SK-N-SH (cell line): Measurements from ENCODE around the gene GLI2. TPM values are rescaled to one million over a fixed set of nuclear protein-coding genes. Genes with fewer than 3 reads are reported as not detected.
A peak's percentile ranks its signal among the peaks of the same experiment; 100 is the strongest.

Experiments
- CTCF ChIA-PET: fragments of 300-600, 350-600 bp; formaldehyde crosslinking; extraction: SDS; loops from one replicate; lab custom pipeline; 2021; lab: Yijun Ruan, JAX
- POLR2A ChIA-PET: fragments of 350-600 bp; sonication (Branson Sonifier 250); formaldehyde crosslinking; extraction: SDS; loops from one replicate; lab custom pipeline; 2020; ENCODE audit warnings: antibody characterized with exemption, inconsistent platforms; lab: Yijun Ruan, JAX
- DNase-seq: peaks from one replicate; pipeline ENCODE4 v3.0.0; 2012
- H2AFZ ChIP-seq: fragments of 200-600 bp; sonication (generic); 2 replicates; pipeline ENCODE4 v1.8.1; 2016; ENCODE audit warnings: antibody characterized with exemption, mild to moderate bottlenecking, low read depth
- H3F3A ChIP-seq: fragments of 200-600 bp; sonication (generic); replicated peaks from 2 replicates; pipeline ENCODE3; 2016; ENCODE audit warnings: antibody characterized with exemption, mild to moderate bottlenecking; ENCODE audit not compliant: insufficient read depth
- H3K27ac ChIP-seq, 2 experiments: fragments of 200-500 bp in 1 of 2; fragments of 200-600 bp in 1 of 2; sonication (Bioruptor generic) in 1 of 2; sonication (generic), shearing (Covaris generic) in 1 of 2; 2 replicates each; pipeline versions ENCODE4 v1.5.1 to v1.6.1; 2014 to 2016; ENCODE audit warnings: low read depth in 2 of 2, inconsistent platforms in 1 of 2, low read length in 1 of 2, mild to moderate bottlenecking in 1 of 2, mixed read lengths in 1 of 2
- H3K27me3 ChIP-seq: fragments of 200-600 bp; sonication (generic), shearing (Covaris generic); 2 replicates; pipeline ENCODE4 v1.6.1; 2016; ENCODE audit warnings: mixed run types; ENCODE audit not compliant: insufficient read depth
- H3K36me3 ChIP-seq, 2 experiments: fragments of 200-500 bp in 1 of 2; fragments of 200-600 bp in 1 of 2; sonication (Bioruptor generic) in 1 of 2; sonication (generic) in 1 of 2; replicated peaks in 1 of 2; 2 replicates each; pipeline versions ENCODE3 to v1.5.1; 2014 to 2016; ENCODE audit warnings: low read length in 1 of 2, mild to moderate bottlenecking in 1 of 2; ENCODE audit not compliant: insufficient read depth in 2 of 2, control insufficient read depth in 1 of 2
- H3K4me1 ChIP-seq, 2 experiments: fragments of 200-500 bp in 1 of 2; fragments of 200-600 bp in 1 of 2; sonication (Bioruptor generic) in 1 of 2; sonication (generic), shearing (Covaris generic) in 1 of 2; 2 replicates each; pipeline versions ENCODE4 v1.5.1 to v1.6.1; 2014 to 2016; ENCODE audit warnings: low read depth in 1 of 2, low read length in 1 of 2, mixed run types in 1 of 2; ENCODE audit not compliant: insufficient read depth in 2 of 2, control insufficient read depth in 1 of 2
- H3K4me2 ChIP-seq: fragments of 200-600 bp; sonication (generic), shearing (Covaris generic); 2 replicates; pipeline ENCODE4 v1.6.1; 2017; ENCODE audit warnings: mixed run types
- H3K4me3 ChIP-seq, 2 experiments: fragments of 200-500 bp in 1 of 2; fragments of 200-600 bp in 1 of 2; sonication (Bioruptor generic) in 1 of 2; sonication (generic), shearing (Covaris generic) in 1 of 2; 2 replicates each; pipeline versions ENCODE4 v1.5.1 to v1.8.1; 2014 to 2016; ENCODE audit warnings: low read depth in 2 of 2, inconsistent platforms in 1 of 2, low read length in 1 of 2, mild to moderate bottlenecking in 1 of 2, mixed read lengths in 1 of 2, moderate library complexity in 1 of 2
- H3K79me2 ChIP-seq: fragments of 200-600 bp; sonication (generic); 2 replicates; pipeline ENCODE4 v1.8.1; 2017; ENCODE audit warnings: mild to moderate bottlenecking; ENCODE audit not compliant: insufficient read depth
- H3K9ac ChIP-seq: fragments of 200-600 bp; sonication (generic); 2 replicates; pipeline ENCODE4 v1.6.1; 2017; ENCODE audit warnings: mixed run types
- H3K9me2 ChIP-seq: fragments of 200-600 bp; sonication (generic); 2 replicates; pipeline ENCODE4 v1.6.1; 2017; ENCODE audit warnings: mixed run types
- H3K9me3 ChIP-seq: fragments of 200-600 bp; sonication (generic); 2 replicates; pipeline ENCODE4 v1.6.1; 2017; ENCODE audit warnings: mixed run types, mild to moderate bottlenecking, moderate library complexity
- H4K20me1 ChIP-seq: fragments of 200-600 bp; sonication (generic); 2 replicates; pipeline ENCODE4 v1.6.1; 2017; ENCODE audit warnings: mild to moderate bottlenecking, mixed run types; ENCODE audit not compliant: insufficient read depth
- CHD2 ChIP-seq: fragments of 150-350 bp; IDR thresholded peaks from 2 replicates; pipeline ENCODE4 v1.6.1; 2018; ENCODE audit warnings: low read length; ENCODE audit not compliant: partially characterized antibody
- CTCF ChIP-seq: fragments of 200-600 bp; sonication (generic); IDR thresholded peaks from 2 replicates; pipeline ENCODE4 v1.6.1; 2017; ENCODE audit warnings: antibody characterized with exemption, mild to moderate bottlenecking, moderate library complexity
- ELF1 ChIP-seq: IDR thresholded peaks from 2 replicates; pipeline ENCODE4 v1.4.0; 2012
- EZH2phosphoT487 ChIP-seq: fragments of 200-600 bp; sonication (generic); IDR thresholded peaks from 2 replicates; pipeline ENCODE4 v1.6.1; 2017; ENCODE audit warnings: low read depth, mixed run types, mild to moderate bottlenecking, antibody characterized with exemption, moderate library complexity, borderline replicate concordance
- FOXM1 ChIP-seq: IDR thresholded peaks from 2 replicates; pipeline ENCODE4 v1.4.0; 2012; ENCODE audit warnings: low read depth, mild to moderate bottlenecking
- GABPA ChIP-seq: IDR thresholded peaks from 2 replicates; pipeline ENCODE4 v1.4.0; 2012; ENCODE audit warnings: low read depth, mild to moderate bottlenecking
- GATA2 ChIP-seq: sonication (generic); formaldehyde crosslinking; IDR thresholded peaks from 2 replicates; pipeline ENCODE4 v1.5.0; 2020; ENCODE audit warnings: mild to moderate bottlenecking, missing genetic modification reagents
- JUND ChIP-seq: IDR thresholded peaks from 2 replicates; pipeline ENCODE4 v1.4.0; 2012
- MAX ChIP-seq: IDR thresholded peaks from 2 replicates; pipeline ENCODE4 v1.4.0; 2012; ENCODE audit warnings: low read depth
- MXI1 ChIP-seq: IDR thresholded peaks from 2 replicates; pipeline ENCODE4 v1.6.1; 2012; ENCODE audit warnings: mild to moderate bottlenecking, low read depth, low read length, improper control_type of control experiment
- NFIC ChIP-seq: IDR thresholded peaks from 2 replicates; pipeline ENCODE4 v1.4.0; 2012; ENCODE audit warnings: borderline replicate concordance
- NRF1 ChIP-seq: IDR thresholded peaks from 2 replicates; pipeline ENCODE4 v1.6.1; 2012; ENCODE audit warnings: low read depth, mild to moderate bottlenecking, low read length
- RFX5 ChIP-seq: IDR thresholded peaks from 2 replicates; pipeline ENCODE4 v1.6.1; 2012; ENCODE audit warnings: mild to moderate bottlenecking, improper control_type of control experiment, low read length
- SMC3 ChIP-seq: IDR thresholded peaks from 2 replicates; pipeline ENCODE4 v1.6.1; 2012; ENCODE audit warnings: low read depth, low read length, improper control_type of control experiment
- TAF1 ChIP-seq: IDR thresholded peaks from 2 replicates; pipeline ENCODE4 v1.6.1; 2012; ENCODE audit warnings: low read depth, mild to moderate bottlenecking, low read length, moderate library complexity, borderline replicate concordance
- USF1 ChIP-seq: IDR thresholded peaks from 2 replicates; pipeline ENCODE4 v1.4.0; 2012; ENCODE audit warnings: low read depth, borderline replicate concordance
- USF2 ChIP-seq: fragments of 150-350 bp; IDR thresholded peaks from 2 replicates; pipeline ENCODE4 v1.6.1; 2017; ENCODE audit warnings: antibody characterized with exemption, low read length, low read depth, borderline replicate concordance
- YY1 ChIP-seq: IDR thresholded peaks from 2 replicates; pipeline ENCODE4 v1.4.0; 2012; ENCODE audit warnings: low read depth, mild to moderate bottlenecking
- WGBS: methylation state at CpG from one replicate; pipeline ENCODE4 v1.1.6; 2017; ENCODE audit warnings: low lambda C conversion rate; 5-methylcytosine and 5-hydroxymethylcytosine counted together
- polyA plus RNA-seq, 3 experiments: library from polyadenylated mRNA; depleted of rRNA; stranded (reverse); fragments of >200 nt; gene quantifications; 2 replicates each; pipeline ENCODE4 v1.2.3, GENCODE V29; 2012
- TF ChIP-seq, protein P1 (sequence below): IDR thresholded peaks from 2 replicates; pipeline ENCODE4; 2012
- TF ChIP-seq, protein P2 (sequence below): fragments of 150-350 bp; IDR thresholded peaks from 2 replicates; pipeline ENCODE4 v1.6.1; 2016; ENCODE audit warnings: mild to moderate bottlenecking, low read depth, low read length
- TF ChIP-seq, protein P3 (sequence below): IDR thresholded peaks from 2 replicates; pipeline ENCODE4 v1.4.0; 2012; ENCODE audit warnings: low read depth, borderline replicate concordance

GLI2 gene
- polyA plus RNA-seq, 1 of the 3 experiments (the other 2 are of a cell fraction): 3.4 TPM

GRCh38 chr2:120719491-120719890 lies 16.2 kb upstream of the GLI2 start (continued):
- TF ChIP-seq USF1 (no peak), SMC3 (no peak), CHD2 (no peak), FOXM1 (no peak), TAF1 (no peak), JUND (no peak), ELF1 (no peak), EZH2phosphoT487 (no peak)
- TF ChIP-seq, protein P1, sequence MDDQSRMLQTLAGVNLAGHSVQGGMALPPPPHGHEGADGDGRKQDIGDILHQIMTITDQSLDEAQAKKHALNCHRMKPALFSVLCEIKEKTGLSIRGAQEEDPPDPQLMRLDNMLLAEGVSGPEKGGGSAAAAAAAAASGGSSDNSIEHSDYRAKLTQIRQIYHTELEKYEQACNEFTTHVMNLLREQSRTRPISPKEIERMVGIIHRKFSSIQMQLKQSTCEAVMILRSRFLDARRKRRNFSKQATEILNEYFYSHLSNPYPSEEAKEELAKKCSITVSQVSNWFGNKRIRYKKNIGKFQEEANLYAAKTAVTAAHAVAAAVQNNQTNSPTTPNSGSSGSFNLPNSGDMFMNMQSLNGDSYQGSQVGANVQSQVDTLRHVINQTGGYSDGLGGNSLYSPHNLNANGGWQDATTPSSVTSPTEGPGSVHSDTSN: no peak
- TF ChIP-seq, protein P2, sequence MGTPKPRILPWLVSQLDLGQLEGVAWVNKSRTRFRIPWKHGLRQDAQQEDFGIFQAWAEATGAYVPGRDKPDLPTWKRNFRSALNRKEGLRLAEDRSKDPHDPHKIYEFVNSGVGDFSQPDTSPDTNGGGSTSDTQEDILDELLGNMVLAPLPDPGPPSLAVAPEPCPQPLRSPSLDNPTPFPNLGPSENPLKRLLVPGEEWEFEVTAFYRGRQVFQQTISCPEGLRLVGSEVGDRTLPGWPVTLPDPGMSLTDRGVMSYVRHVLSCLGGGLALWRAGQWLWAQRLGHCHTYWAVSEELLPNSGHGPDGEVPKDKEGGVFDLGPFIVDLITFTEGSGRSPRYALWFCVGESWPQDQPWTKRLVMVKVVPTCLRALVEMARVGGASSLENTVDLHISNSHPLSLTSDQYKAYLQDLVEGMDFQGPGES: no peak

GRCh38 chr2:120720231-120720630 lies 15.4 kb upstream of the GLI2 start:
- no peak overlapping the region for H3K9ac ChIP-seq
- H3K27ac ChIP-seq: peak overlapping the region in 1 of 2 experiments; percentile 7; a peak in 2 of 4 replicates
- H3K79me2 ChIP-seq: no peaks in the 10 kb centered on the region
- peaks cover 12 to 40% of the 10 kb centered on the region in 2 experiments; a peak in 2 of 4 replicates for H3K4me1 ChIP-seq
- no peak overlapping the region for H3K4me2 ChIP-seq
- POLR2A ChIA-PET: no interaction called here
- WGBS: 93% methylated on average over 4 of the region's 7 CpGs
- H3K9me3 ChIP-seq: no peaks in the 10 kb centered on the region
- no peak for DNase-seq
- no peaks in the 10 kb centered on the region for H3K27me3 ChIP-seq
- no peaks in the 10 kb centered on the region for H4K20me1 ChIP-seq
- CTCF ChIA-PET: interaction anchor here (0.6 to 4.3 kb wide), 5 partner anchors 16 to 359 kb away, joined by 3 to 25 read pairs (median 4); partner anchors contain the start of gene GLI2
- H2AFZ ChIP-seq: no peak overlapping the region
- H3K36me3 ChIP-seq: no peaks in the 10 kb centered on the region
- no peak overlapping the region for H3K4me3 ChIP-seq
- no peaks in the 10 kb centered on the region; the same call in 1 of the 2 replicates for H3K9me2 ChIP-seq
- H3F3A ChIP-seq: peaks cover 20% of the 10 kb centered on the region
- TF ChIP-seq MAX (no peak), TAF1 (no peak), MXI1 (no peak), JUND (no peak), USF2 (no peak), NRF1 (no peak), EZH2phosphoT487 (no peak), YY1 (no peak), RFX5 (no peak), CTCF (no peak), GATA2 (CRISPR knock-in tag) (no peak), CHD2 (no peak), SMC3 (no peak), NFIC (no peak), GABPA (no peak)
- TF ChIP-seq, protein P3, sequence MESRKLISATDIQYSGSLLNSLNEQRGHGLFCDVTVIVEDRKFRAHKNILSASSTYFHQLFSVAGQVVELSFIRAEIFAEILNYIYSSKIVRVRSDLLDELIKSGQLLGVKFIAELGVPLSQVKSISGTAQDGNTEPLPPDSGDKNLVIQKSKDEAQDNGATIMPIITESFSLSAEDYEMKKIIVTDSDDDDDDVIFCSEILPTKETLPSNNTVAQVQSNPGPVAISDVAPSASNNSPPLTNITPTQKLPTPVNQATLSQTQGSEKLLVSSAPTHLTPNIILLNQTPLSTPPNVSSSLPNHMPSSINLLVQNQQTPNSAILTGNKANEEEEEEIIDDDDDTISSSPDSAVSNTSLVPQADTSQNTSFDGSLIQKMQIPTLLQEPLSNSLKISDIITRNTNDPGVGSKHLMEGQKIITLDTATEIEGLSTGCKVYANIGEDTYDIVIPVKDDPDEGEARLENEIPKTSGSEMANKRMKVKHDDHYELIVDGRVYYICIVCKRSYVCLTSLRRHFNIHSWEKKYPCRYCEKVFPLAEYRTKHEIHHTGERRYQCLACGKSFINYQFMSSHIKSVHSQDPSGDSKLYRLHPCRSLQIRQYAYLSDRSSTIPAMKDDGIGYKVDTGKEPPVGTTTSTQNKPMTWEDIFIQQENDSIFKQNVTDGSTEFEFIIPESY: no peak
